GM12878 (cell line): ENCODE data around the gene ZNF513.

Source experiments
- BRCA1 ChIP-seq: IDR thresholded peaks from 2 replicates; pipeline ENCODE4 v1.6.1; 2011; ENCODE audit warnings: low read depth, low read length, improper control_type of control experiment
- EP300 ChIP-seq, 2 experiments: fragments of 150-350 bp in 1 of 2; IDR thresholded peaks; 2 replicates each; pipeline ENCODE4 v1.6.1; 2011 to 2012; ENCODE audit warnings: low read depth in 2 of 2, low read length in 2 of 2, borderline replicate concordance in 1 of 2, improper control_type of control experiment in 1 of 2, inconsistent platforms in 1 of 2; ENCODE audit not compliant: control insufficient read depth in 1 of 2
- IKZF1 ChIP-seq: fragments of 450-650 bp; conservative IDR thresholded peaks from 2 replicates; pipeline ENCODE4 v1.6.1; 2017; ENCODE audit warnings: antibody characterized with exemption, mild to moderate bottlenecking
- POLR2A ChIP-seq: IDR thresholded peaks from 2 replicates; pipeline ENCODE4 v1.6.1; 2011; ENCODE audit warnings: low read depth, mild to moderate bottlenecking, low read length
- POLR2AphosphoS5 ChIP-seq: IDR thresholded peaks from 2 replicates; pipeline ENCODE4 v1.6.1; 2011; ENCODE audit warnings: mild to moderate bottlenecking, low read length, inconsistent platforms
- SIN3A ChIP-seq: IDR thresholded peaks from 2 replicates; pipeline ENCODE4 v1.6.1; 2012; ENCODE audit warnings: low read depth, low read length, improper control_type of control experiment
- TAF1 ChIP-seq: IDR thresholded peaks from 2 replicates; pipeline ENCODE4 v1.6.1; 2011; ENCODE audit warnings: mild to moderate bottlenecking, low read depth, low read length, borderline replicate concordance
- TF ChIP-seq, protein P1 (sequence below): fragments of 450-650 bp; IDR thresholded peaks from 2 replicates; pipeline ENCODE4 v1.6.1; 2018; ENCODE audit warnings: borderline replicate concordance, mild to moderate bottlenecking; ENCODE audit not compliant: partially characterized antibody
- TF ChIP-seq, protein P2 (sequence below): IDR thresholded peaks from 2 replicates; pipeline ENCODE4 v1.6.1; 2012; ENCODE audit warnings: mild to moderate bottlenecking, low read depth, low read length
- TF ChIP-seq, protein P3 (sequence below), 3 experiments: IDR thresholded peaks in 2 of 3; conservative IDR thresholded peaks in 1 of 3; 2 replicates each; pipeline ENCODE4 v1.5.1; 2011; ENCODE audit warnings: low read depth in 3 of 3, low read length in 3 of 3, mild to moderate bottlenecking in 3 of 3, control low read depth in 2 of 3, moderate library complexity in 2 of 3, inconsistent platforms in 1 of 3, mixed read lengths in 1 of 3; ENCODE audit not compliant: control insufficient read depth in 2 of 3, insufficient read depth in 1 of 3; ENCODE audit errors: extremely low read depth in 1 of 3
- TF ChIP-seq, protein P4 (sequence below): fragments of 450-650 bp; IDR thresholded peaks from 2 replicates; pipeline ENCODE4 v1.6.1; 2017; ENCODE audit warnings: mild to moderate bottlenecking

DNA sequence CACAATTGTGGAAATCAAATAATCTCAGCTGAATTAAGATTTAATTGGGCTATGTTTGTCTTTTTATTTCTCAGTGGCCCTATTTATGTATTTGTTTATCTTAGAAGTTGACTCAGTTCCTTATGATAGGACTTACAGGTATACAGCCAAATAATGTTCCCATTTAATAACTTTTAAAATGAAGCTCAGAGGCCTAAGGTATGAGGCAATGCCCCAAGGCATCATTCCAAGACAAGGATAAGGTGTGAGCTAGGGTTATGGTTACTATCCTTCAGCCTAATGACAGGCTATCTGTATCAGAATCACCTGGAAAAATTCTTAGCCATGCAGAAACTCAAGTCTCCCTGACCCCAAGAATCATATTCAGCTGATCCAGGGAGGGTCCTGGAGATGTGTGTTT, 40.5 kb upstream of the ZNF513 start:
- TF ChIP-seq, protein P1, sequence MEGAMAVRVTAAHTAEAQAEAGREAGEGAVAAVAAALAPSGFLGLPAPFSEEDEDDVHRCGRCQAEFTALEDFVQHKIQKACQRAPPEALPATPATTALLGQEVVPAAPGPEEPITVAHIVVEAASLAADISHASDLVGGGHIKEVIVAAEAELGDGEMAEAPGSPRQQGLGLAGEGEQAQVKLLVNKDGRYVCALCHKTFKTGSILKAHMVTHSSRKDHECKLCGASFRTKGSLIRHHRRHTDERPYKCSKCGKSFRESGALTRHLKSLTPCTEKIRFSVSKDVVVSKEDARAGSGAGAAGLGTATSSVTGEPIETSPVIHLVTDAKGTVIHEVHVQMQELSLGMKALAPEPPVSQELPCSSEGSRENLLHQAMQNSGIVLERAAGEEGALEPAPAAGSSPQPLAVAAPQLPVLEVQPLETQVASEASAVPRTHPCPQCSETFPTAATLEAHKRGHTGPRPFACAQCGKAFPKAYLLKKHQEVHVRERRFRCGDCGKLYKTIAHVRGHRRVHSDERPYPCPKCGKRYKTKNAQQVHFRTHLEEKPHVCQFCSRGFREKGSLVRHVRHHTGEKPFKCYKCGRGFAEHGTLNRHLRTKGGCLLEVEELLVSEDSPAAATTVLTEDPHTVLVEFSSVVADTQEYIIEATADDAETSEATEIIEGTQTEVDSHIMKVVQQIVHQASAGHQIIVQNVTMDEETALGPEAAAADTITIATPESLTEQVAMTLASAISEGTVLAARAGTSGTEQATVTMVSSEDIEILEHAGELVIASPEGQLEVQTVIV, result no peak
- TF ChIP-seq SIN3A, result no peak
- no peak for TF ChIP-seq POLR2A
- TF ChIP-seq TAF1, result no peak
- TF ChIP-seq, protein P2, sequence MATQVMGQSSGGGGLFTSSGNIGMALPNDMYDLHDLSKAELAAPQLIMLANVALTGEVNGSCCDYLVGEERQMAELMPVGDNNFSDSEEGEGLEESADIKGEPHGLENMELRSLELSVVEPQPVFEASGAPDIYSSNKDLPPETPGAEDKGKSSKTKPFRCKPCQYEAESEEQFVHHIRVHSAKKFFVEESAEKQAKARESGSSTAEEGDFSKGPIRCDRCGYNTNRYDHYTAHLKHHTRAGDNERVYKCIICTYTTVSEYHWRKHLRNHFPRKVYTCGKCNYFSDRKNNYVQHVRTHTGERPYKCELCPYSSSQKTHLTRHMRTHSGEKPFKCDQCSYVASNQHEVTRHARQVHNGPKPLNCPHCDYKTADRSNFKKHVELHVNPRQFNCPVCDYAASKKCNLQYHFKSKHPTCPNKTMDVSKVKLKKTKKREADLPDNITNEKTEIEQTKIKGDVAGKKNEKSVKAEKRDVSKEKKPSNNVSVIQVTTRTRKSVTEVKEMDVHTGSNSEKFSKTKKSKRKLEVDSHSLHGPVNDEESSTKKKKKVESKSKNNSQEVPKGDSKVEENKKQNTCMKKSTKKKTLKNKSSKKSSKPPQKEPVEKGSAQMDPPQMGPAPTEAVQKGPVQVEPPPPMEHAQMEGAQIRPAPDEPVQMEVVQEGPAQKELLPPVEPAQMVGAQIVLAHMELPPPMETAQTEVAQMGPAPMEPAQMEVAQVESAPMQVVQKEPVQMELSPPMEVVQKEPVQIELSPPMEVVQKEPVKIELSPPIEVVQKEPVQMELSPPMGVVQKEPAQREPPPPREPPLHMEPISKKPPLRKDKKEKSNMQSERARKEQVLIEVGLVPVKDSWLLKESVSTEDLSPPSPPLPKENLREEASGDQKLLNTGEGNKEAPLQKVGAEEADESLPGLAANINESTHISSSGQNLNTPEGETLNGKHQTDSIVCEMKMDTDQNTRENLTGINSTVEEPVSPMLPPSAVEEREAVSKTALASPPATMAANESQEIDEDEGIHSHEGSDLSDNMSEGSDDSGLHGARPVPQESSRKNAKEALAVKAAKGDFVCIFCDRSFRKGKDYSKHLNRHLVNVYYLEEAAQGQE, result no peak
- TF ChIP-seq, protein P3, sequence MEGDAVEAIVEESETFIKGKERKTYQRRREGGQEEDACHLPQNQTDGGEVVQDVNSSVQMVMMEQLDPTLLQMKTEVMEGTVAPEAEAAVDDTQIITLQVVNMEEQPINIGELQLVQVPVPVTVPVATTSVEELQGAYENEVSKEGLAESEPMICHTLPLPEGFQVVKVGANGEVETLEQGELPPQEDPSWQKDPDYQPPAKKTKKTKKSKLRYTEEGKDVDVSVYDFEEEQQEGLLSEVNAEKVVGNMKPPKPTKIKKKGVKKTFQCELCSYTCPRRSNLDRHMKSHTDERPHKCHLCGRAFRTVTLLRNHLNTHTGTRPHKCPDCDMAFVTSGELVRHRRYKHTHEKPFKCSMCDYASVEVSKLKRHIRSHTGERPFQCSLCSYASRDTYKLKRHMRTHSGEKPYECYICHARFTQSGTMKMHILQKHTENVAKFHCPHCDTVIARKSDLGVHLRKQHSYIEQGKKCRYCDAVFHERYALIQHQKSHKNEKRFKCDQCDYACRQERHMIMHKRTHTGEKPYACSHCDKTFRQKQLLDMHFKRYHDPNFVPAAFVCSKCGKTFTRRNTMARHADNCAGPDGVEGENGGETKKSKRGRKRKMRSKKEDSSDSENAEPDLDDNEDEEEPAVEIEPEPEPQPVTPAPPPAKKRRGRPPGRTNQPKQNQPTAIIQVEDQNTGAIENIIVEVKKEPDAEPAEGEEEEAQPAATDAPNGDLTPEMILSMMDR (IDR thresholded peaks at IDR 0.05 in 2 of 3, conservative IDR thresholded peaks at IDR 0.05 in 1 of 3; ENCODE audit: control insufficient read depth in 2 of 3, extremely low read depth in 1 of 3, insufficient read depth in 1 of 3, low read depth in 3 of 3, low read length in 3 of 3), result no peak
- TF ChIP-seq, protein P4, sequence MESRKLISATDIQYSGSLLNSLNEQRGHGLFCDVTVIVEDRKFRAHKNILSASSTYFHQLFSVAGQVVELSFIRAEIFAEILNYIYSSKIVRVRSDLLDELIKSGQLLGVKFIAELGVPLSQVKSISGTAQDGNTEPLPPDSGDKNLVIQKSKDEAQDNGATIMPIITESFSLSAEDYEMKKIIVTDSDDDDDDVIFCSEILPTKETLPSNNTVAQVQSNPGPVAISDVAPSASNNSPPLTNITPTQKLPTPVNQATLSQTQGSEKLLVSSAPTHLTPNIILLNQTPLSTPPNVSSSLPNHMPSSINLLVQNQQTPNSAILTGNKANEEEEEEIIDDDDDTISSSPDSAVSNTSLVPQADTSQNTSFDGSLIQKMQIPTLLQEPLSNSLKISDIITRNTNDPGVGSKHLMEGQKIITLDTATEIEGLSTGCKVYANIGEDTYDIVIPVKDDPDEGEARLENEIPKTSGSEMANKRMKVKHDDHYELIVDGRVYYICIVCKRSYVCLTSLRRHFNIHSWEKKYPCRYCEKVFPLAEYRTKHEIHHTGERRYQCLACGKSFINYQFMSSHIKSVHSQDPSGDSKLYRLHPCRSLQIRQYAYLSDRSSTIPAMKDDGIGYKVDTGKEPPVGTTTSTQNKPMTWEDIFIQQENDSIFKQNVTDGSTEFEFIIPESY, result no peak
- no peak for TF ChIP-seq EP300 (IDR thresholded peaks at IDR 0.05; ENCODE audit: borderline replicate concordance in 1 of 2, control insufficient read depth in 1 of 2, low read depth in 2 of 2, low read length in 2 of 2)
- TF ChIP-seq BRCA1, result no peak
- no peak for TF ChIP-seq POLR2AphosphoS5
- no peak for TF ChIP-seq IKZF1
